Transverse colon (tissue), 3 donors: ENCODE measurements around the gene HHIPL1.

Experiments
- CTCF ChIP-seq, 5 experiments: fragments of 200-600 bp in 3 of 5; fragments of 450-650 bp in 2 of 5; sonication (generic) in 3 of 5; IDR thresholded peaks; 1 replicate in 2 of 5; 2 replicates in 3 of 5; pipeline ENCODE4 v1.5.1; 2016 to 2017; ENCODE audit warnings: antibody characterized with exemption in 5 of 5, inconsistent platforms in 3 of 5, mild to moderate bottlenecking in 2 of 5, moderate library complexity in 1 of 5
- POLR2A ChIP-seq: fragments of 450-650 bp; IDR thresholded peaks from one replicate; pipeline ENCODE4 v1.6.1; 2016; ENCODE audit warnings: antibody characterized with exemption, mild to moderate bottlenecking, moderate library complexity

- no peak for TF ChIP-seq CTCF (IDR thresholded peaks at IDR 0.05)
- TF ChIP-seq POLR2A: no peak
Measured at GRCh38 chr14:99615497-99616157, 29.3 kb upstream of the HHIPL1 start.
